ENCODE data around the gene PRIM1. TPM values are rescaled to one million over a fixed set of nuclear protein-coding genes. Genes with fewer than 3 reads are reported as not detected.

The PRIM1 gene
- total RNA-seq, 1 experiment from 2014 or later = 7.8 TPM

DNA sequence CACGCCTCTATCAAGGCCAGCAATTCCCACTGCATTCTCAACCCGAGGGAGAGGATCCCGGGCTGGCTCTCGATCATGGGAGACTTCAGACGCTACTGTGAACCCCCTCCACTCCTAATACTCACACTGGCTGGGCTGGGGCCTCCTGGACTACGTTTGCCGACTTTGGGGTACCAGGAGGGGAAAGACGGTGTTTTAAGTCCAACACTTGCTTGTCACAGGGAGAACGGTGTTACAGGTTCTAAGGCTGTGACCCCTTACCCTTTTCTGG is 27.5 kb downstream of the PRIM1 start:
- H3K27ac Mint-ChIP-seq (ENCODE audit: low read depth, unreplicated experiment) = peak overlapping the region; percentile 97
- TF ChIP-seq, protein P1, sequence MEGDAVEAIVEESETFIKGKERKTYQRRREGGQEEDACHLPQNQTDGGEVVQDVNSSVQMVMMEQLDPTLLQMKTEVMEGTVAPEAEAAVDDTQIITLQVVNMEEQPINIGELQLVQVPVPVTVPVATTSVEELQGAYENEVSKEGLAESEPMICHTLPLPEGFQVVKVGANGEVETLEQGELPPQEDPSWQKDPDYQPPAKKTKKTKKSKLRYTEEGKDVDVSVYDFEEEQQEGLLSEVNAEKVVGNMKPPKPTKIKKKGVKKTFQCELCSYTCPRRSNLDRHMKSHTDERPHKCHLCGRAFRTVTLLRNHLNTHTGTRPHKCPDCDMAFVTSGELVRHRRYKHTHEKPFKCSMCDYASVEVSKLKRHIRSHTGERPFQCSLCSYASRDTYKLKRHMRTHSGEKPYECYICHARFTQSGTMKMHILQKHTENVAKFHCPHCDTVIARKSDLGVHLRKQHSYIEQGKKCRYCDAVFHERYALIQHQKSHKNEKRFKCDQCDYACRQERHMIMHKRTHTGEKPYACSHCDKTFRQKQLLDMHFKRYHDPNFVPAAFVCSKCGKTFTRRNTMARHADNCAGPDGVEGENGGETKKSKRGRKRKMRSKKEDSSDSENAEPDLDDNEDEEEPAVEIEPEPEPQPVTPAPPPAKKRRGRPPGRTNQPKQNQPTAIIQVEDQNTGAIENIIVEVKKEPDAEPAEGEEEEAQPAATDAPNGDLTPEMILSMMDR (IDR thresholded peaks at IDR 0.05; ENCODE audit: unreplicated experiment) = no peak
- peaks cover 33% of the 10 kb centered on the region for H3K4me1 Mint-ChIP-seq (ENCODE audit: insufficient read depth, unreplicated experiment)
- no peaks in the 10 kb centered on the region for H3K9me3 Mint-ChIP-seq (ENCODE audit: unreplicated experiment)
- CTCF ChIA-PET = interaction anchor here (1.0 to 2.1 kb wide), 2 partner anchors 34 to 88 kb away, joined by 3 to 5 read pairs; no protein-coding TSS in a partner anchor
- TSS peak; percentile 63 for BruUV-seq (replicated peaks)
- H3K36me3 Mint-ChIP-seq (ENCODE audit: insufficient read depth, unreplicated experiment) = peaks cover 62% of the 10 kb centered on the region
- peak; percentile 18 for DNase-seq (ENCODE audit: unreplicated experiment)
- intact Hi-C loops (cut with micrococcal nuclease) = loop anchor here (2.0 kb wide), 1 partner anchor 88 kb away; no protein-coding TSS in a partner anchor
- H3K4me3 Mint-ChIP-seq (ENCODE audit: unreplicated experiment) = peak overlapping the region; percentile 91
- POLR2A ChIA-PET = interaction anchor here (0.9 to 4.8 kb wide), 13 partner anchors 16 to 387 kb away, joined by 3 to 137 read pairs (median 15); partner anchors contain the start of genes ATP5F1B, BAZ2A, PRIM1 and PTGES3
- H3K27me3 Mint-ChIP-seq (ENCODE audit: insufficient read depth, unreplicated experiment) = no peaks in the 10 kb centered on the region

DNA sequence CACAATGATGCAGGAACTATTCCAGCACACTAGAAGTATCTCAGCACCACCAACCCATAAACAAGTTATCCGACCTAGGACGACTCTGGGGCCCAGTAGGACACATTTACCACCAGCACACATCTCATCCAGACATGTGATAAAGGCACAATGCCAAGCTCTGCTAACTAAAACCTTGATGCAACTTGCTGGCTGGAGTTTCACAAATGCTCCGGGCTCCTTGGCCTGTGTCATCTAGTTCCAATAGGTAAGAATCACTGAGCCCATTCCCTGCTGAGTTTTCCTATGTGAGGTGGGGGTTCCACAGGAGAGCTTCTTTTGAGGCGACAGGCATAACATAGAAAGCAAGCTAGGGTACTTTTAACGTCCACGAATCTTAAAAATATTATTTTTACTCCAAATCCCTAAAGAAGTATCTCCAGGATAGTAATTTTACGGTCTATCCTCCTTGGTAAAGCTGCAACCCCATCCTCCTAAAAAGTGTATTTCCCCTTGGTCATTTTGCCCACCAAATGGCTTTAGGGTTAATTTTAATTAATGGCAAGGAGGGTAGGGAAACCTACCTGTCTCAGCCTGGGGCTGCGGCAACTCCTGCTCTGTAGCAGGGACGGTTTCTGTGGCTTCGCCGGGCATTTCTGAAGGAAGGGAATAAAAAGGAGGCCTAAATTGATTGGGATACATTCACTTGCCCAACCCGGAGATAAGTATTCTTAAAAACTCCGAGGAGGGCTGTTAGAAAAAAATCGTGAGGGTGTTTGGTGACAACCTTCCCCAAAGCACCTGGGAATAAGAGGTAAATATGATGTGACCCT is 28.0 kb downstream of the PRIM1 start:
- Mint-ChIP-seq H3K9me3 (ENCODE audit: unreplicated experiment) (no peaks in the 10 kb centered on the region), H3K4me3 (ENCODE audit: unreplicated experiment) (peak overlapping the region; percentile 91), H3K4me1 (ENCODE audit: insufficient read depth, unreplicated experiment) (peaks cover 38% of the 10 kb centered on the region), H3K27me3 (ENCODE audit: insufficient read depth, unreplicated experiment) (no peaks in the 10 kb centered on the region), H3K27ac (ENCODE audit: low read depth, unreplicated experiment) (peak overlapping the region; percentile 97), H3K36me3 (ENCODE audit: insufficient read depth, unreplicated experiment) (peaks cover 62% of the 10 kb centered on the region)
- intact Hi-C loops (cut with micrococcal nuclease) = loop anchor here (2.0 kb wide), 1 partner anchor 87 kb away; no protein-coding TSS in a partner anchor
- ChIA-PET POLR2A (interaction anchor here (0.6 to 4.8 kb wide), 16 partner anchors 17 to 1007 kb away, joined by 3 to 137 read pairs (median 4); partner anchors contain the start of genes ATP5F1B, BAZ2A, PRIM1 and PTGES3), CTCF (interaction anchor here (0.5 to 2.1 kb wide), 3 partner anchors 13 to 284 kb away, joined by 3 to 5 read pairs (median 3); no protein-coding TSS in a partner anchor)
- TF ChIP-seq, protein P1 (IDR thresholded peaks at IDR 0.05; ENCODE audit: unreplicated experiment) = no peak
- peak; percentile 85 for DNase-seq (ENCODE audit: unreplicated experiment)
- BruUV-seq (replicated peaks) = TSS peak; percentile 92

DNA sequence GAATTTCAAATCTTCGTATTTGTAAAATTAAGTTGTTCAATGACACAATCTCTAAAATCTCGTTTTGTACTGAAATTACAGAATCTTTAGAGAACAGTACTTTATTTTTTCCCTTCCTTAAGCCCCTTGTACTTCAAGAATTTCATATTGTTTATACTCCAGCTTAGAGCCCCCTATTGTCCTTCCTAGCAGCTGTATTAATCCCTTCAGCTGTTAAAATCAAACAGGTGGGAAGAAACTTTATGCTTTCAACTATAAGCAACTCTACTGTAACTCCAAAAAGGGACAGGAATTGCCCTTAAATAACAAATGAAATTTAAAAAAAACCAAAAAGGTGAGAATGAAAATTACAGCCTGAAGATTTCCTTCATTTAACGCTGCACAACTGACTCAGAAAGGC is 28.8 kb downstream of the PRIM1 start:
- CTCF ChIA-PET = interaction anchor here (0.5 to 2.1 kb wide), 3 partner anchors 14 to 285 kb away, joined by 3 to 5 read pairs (median 3); no protein-coding TSS in a partner anchor
- peak overlapping the region; percentile 97 for H3K27ac Mint-ChIP-seq (ENCODE audit: low read depth, unreplicated experiment)
- DNase-seq (ENCODE audit: unreplicated experiment) = no peak
- peak overlapping the region; percentile 91 for H3K4me3 Mint-ChIP-seq (ENCODE audit: unreplicated experiment)
- BruUV-seq (replicated peaks) = no TSS peak
- intact Hi-C loops (cut with micrococcal nuclease) = no loop called here
- no peaks in the 10 kb centered on the region for H3K9me3 Mint-ChIP-seq (ENCODE audit: unreplicated experiment)
- peaks cover 45% of the 10 kb centered on the region for H3K4me1 Mint-ChIP-seq (ENCODE audit: insufficient read depth, unreplicated experiment)
- no peaks in the 10 kb centered on the region for H3K27me3 Mint-ChIP-seq (ENCODE audit: insufficient read depth, unreplicated experiment)
- peaks cover 64% of the 10 kb centered on the region for H3K36me3 Mint-ChIP-seq (ENCODE audit: insufficient read depth, unreplicated experiment)
- POLR2A ChIA-PET = interaction anchor here (0.6 to 4.8 kb wide), 15 partner anchors 16 to 585 kb away, joined by 3 to 137 read pairs (median 5); partner anchors contain the start of genes ATP5F1B, BAZ2A, PRIM1 and PTGES3
- TF ChIP-seq, protein P1 (IDR thresholded peaks at IDR 0.05; ENCODE audit: unreplicated experiment) = no peak

DNA sequence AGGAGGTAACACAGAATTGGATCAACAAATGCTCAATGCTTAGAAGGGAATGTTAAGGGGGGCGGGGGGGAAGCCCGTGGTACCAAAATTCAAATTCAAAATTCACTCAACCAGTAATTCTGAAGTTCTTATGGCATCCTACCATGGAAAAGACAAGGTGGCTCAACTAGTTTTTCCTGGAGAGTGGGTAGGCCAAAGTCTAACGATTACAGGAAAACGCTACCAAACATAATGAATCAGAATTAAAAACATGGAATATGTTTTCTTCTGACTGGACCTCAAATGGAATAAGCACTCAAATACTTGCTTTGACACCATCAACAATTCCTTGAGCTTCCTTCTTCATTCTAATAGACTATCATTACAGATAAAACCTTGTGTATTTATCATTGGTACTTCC is 29.3 kb downstream of the PRIM1 start:
- TF ChIP-seq, protein P1 (IDR thresholded peaks at IDR 0.05; ENCODE audit: unreplicated experiment) = no peak
- Mint-ChIP-seq H3K27me3 (ENCODE audit: insufficient read depth, unreplicated experiment) (no peaks in the 10 kb centered on the region), H3K4me3 (ENCODE audit: unreplicated experiment) (peak overlapping the region; percentile 91), H3K9me3 (ENCODE audit: unreplicated experiment) (no peaks in the 10 kb centered on the region), H3K4me1 (ENCODE audit: insufficient read depth, unreplicated experiment) (peaks cover 45% of the 10 kb centered on the region), H3K27ac (ENCODE audit: low read depth, unreplicated experiment) (peak overlapping the region; percentile 79), H3K36me3 (ENCODE audit: insufficient read depth, unreplicated experiment) (peaks cover 64% of the 10 kb centered on the region)
- DNase-seq (ENCODE audit: unreplicated experiment) = no peak
- ChIA-PET POLR2A (interaction anchor here (1.0 to 4.8 kb wide), 13 partner anchors 9 to 389 kb away, joined by 3 to 137 read pairs (median 5); partner anchors contain the start of genes ATP5F1B, BAZ2A, PTGES3 and STAT6), CTCF (interaction anchor here (2.1 kb wide), 1 partner anchor 86 kb away, joined by 5 read pairs; no protein-coding TSS in a partner anchor)
- intact Hi-C loops (cut with micrococcal nuclease) = no loop called here
- BruUV-seq (replicated peaks) = no TSS peak

Measured in MCF 10A (cell line).